ENCODE results near the gene CBFA2T3. TPM values are rescaled to one million over a fixed set of nuclear protein-coding genes. Genes with fewer than 3 reads are reported as not detected.

The CBFA2T3 gene
- total RNA-seq, 1 donor from 2014 or later: not detected

DNA sequence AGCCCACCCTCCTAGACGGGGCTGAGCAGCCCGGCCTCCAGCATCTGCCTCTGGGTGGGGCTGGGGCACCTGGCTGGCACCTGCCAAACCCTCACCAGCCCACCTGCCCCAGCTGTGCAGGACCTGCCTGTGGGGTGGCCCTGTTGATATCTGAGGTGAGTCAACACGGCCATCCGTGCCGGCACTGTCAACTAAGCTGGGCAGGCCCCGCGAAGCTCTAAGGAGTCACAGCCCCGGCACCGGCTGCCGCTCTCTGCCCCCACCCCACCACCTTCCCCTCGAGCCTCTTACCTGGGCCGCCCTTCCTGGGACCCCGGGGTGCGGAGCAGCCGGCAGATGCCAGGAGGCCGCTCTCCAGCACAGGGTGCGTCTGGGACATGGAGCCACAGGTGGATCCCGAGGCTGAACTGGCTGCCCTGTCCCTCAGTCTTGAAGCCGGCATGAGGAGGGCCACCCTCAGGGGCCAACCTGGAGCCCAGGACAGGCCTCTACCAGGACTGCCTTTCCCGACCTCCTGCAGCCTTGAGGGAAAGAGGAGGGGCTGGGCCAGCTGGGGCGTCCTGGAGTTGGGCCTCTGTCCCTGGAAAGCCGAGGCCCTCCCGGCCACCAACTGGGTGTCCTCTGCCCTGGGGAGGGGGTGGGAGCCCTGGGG is 515 bp downstream of the CBFA2T3 start:
- no peak overlapping the region for H3K4me3 Mint-ChIP-seq (ENCODE audit: unreplicated experiment)
- TF ChIP-seq, protein P1, sequence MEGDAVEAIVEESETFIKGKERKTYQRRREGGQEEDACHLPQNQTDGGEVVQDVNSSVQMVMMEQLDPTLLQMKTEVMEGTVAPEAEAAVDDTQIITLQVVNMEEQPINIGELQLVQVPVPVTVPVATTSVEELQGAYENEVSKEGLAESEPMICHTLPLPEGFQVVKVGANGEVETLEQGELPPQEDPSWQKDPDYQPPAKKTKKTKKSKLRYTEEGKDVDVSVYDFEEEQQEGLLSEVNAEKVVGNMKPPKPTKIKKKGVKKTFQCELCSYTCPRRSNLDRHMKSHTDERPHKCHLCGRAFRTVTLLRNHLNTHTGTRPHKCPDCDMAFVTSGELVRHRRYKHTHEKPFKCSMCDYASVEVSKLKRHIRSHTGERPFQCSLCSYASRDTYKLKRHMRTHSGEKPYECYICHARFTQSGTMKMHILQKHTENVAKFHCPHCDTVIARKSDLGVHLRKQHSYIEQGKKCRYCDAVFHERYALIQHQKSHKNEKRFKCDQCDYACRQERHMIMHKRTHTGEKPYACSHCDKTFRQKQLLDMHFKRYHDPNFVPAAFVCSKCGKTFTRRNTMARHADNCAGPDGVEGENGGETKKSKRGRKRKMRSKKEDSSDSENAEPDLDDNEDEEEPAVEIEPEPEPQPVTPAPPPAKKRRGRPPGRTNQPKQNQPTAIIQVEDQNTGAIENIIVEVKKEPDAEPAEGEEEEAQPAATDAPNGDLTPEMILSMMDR (IDR thresholded peaks at IDR 0.05): no peak
- H3K27ac Mint-ChIP-seq (ENCODE audit: unreplicated experiment): no peak overlapping the region
- H3K27me3 Mint-ChIP-seq (ENCODE audit: low read depth): peaks cover 26% of the 10 kb centered on the region
- DNase-seq (ENCODE audit: low spot score): no peak
- H3K4me1 Mint-ChIP-seq (ENCODE audit: low read depth): no peaks in the 10 kb centered on the region
- H3K9me3 Mint-ChIP-seq (ENCODE audit: low read depth): no peaks in the 10 kb centered on the region
- H3K36me3 Mint-ChIP-seq (ENCODE audit: low read depth): no peaks in the 10 kb centered on the region

DNA sequence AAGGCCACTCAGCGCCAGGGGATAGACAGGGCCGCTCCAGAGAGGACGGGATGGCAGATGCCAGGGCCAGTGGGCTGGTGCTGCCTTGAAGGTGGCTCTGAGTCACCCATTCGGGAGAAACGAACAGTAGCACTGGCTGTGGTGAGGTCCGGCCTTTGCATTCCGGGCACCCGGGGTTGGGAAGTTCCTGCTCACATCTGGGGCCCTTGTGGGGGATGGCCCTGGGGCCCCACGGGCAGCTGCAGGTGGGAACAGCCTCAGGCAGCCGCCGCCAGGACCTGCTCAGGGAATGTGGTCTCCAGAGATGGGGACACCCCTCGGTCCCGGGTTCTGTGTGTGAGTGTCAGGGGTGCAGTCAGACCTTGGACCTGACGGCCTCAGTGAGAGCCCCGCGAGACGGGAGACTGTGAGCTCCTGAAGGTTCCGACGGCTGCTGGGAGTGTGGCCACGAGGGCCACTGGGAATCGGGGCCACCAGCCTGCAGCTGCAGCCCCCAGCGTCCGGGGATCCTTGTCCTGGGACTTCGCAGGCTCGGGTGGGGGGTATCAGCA is 1.4 kb downstream of the CBFA2T3 start:
- no peaks in the 10 kb centered on the region for H3K9me3 Mint-ChIP-seq (ENCODE audit: low read depth)
- H3K4me1 Mint-ChIP-seq (ENCODE audit: low read depth): no peaks in the 10 kb centered on the region
- TF ChIP-seq, protein P1 (IDR thresholded peaks at IDR 0.05): no peak
- H3K27me3 Mint-ChIP-seq (ENCODE audit: low read depth): peaks cover 27% of the 10 kb centered on the region
- no peak for DNase-seq (ENCODE audit: low spot score)
- H3K4me3 Mint-ChIP-seq (ENCODE audit: unreplicated experiment): no peak overlapping the region
- no peaks in the 10 kb centered on the region for H3K36me3 Mint-ChIP-seq (ENCODE audit: low read depth)
- H3K27ac Mint-ChIP-seq (ENCODE audit: unreplicated experiment): no peak overlapping the region

DNA sequence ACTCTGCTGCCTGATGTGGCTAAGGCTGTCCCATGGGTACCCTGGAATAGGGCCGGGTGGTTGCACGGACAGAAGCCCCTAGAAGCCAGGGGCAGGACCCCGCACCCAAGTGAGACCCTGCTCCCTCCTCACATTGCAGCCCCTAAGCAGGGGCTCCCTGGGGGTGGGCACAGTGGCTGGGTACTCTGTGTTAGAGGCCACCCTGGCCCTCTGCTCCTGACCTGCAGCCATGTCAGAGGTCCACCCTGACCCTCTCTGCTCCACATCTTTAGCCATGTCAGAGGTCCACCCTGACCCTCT is 2.1 kb downstream of the CBFA2T3 start:
- no peaks in the 10 kb centered on the region for H3K4me1 Mint-ChIP-seq (ENCODE audit: low read depth)
- no peaks in the 10 kb centered on the region for H3K36me3 Mint-ChIP-seq (ENCODE audit: low read depth)
- no peaks in the 10 kb centered on the region for H3K9me3 Mint-ChIP-seq (ENCODE audit: low read depth)
- TF ChIP-seq, protein P1 (IDR thresholded peaks at IDR 0.05): no peak
- H3K4me3 Mint-ChIP-seq (ENCODE audit: unreplicated experiment): no peak overlapping the region
- DNase-seq (ENCODE audit: low spot score): no peak
- no peak overlapping the region for H3K27ac Mint-ChIP-seq (ENCODE audit: unreplicated experiment)
- peaks cover 32% of the 10 kb centered on the region for H3K27me3 Mint-ChIP-seq (ENCODE audit: low read depth)

DNA sequence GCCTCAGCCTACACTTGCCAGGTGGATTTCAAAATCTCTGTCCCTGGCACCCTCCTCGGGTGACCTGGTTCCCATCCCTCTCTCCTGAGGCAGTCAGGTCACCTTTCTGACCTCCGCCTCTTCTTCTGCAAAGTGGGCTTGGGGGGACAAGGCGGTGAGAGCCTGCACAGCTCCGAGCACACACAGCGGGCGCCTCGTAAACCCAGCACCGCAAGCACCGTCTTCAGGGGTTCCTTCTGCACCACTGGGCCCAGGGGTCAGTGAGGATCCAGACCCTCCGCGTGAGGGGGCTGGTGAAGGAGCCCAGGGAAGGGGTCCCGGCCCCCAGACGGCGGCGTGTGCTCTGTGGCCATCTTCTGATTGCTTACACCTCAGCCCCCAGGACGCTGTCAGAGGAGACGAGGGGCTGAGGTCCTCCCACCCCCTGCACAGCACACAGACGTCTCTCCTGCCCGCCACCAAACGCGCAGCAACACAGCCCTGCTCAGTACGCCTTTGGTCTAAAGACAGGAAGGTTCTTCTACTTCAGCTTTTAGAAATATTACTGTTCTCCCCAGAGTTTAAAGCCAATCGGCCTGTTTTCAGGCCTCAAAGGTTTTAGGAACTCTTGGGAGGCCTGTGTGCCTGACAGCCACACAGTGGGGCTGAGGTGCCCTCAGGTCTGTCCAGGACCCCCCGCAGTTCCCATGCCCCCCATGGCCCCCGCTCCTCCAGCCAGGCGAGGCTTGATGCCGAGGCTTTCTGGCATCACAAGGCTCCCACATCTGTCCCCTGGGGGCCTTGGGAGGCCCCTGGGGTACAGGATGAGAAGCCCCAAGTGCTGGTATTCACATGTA is 2.7 kb downstream of the CBFA2T3 start:
- no peak overlapping the region for H3K27ac Mint-ChIP-seq (ENCODE audit: unreplicated experiment)
- no peak overlapping the region for H3K4me3 Mint-ChIP-seq (ENCODE audit: unreplicated experiment)
- H3K36me3 Mint-ChIP-seq (ENCODE audit: low read depth): no peaks in the 10 kb centered on the region
- H3K27me3 Mint-ChIP-seq (ENCODE audit: low read depth): peaks cover 34% of the 10 kb centered on the region
- DNase-seq (ENCODE audit: low spot score): no peak
- H3K9me3 Mint-ChIP-seq (ENCODE audit: low read depth): no peaks in the 10 kb centered on the region
- H3K4me1 Mint-ChIP-seq (ENCODE audit: low read depth): no peaks in the 10 kb centered on the region
- TF ChIP-seq, protein P1 (IDR thresholded peaks at IDR 0.05): no peak

DNA sequence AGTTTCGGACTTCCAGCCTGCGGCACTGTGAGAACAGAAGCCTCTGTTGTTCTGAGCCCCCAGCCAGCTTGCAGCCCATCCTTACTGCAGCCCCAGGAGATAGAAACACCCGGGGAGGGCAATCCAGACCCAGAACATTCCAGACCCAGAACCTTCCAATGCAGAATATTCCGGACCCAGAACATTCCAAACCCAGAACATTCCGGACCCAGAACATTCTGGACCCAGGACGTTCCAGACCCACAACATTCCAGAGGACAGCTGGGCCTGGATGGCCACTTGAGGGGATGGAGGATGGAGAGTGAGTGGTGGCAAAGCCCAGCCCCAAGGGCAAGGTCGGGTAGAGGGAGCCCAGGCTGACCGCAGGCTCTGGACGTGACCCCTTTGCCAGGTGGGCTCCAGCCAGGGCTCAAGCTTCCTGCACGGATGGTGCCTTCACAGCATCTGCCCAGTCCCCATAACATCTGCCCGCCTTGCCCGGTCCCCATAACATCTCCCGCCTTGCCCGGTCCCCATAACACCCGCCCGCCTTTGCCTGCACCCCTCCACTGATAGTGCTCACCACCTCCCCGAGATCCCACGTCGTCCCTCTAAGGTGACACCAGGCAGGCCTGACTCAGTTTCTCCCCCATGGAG is 3.5 kb downstream of the CBFA2T3 start:
- Mint-ChIP-seq H3K9me3 (ENCODE audit: low read depth) (no peaks in the 10 kb centered on the region), H3K27ac (ENCODE audit: unreplicated experiment) (no peak overlapping the region)

More for the DNA sequence above, 3.5 kb downstream of the CBFA2T3 start:
- no peak for DNase-seq (ENCODE audit: low spot score)
- TF ChIP-seq, protein P1 (IDR thresholded peaks at IDR 0.05): no peak
- H3K36me3 Mint-ChIP-seq (ENCODE audit: low read depth): no peaks in the 10 kb centered on the region
- peaks cover 35% of the 10 kb centered on the region for H3K27me3 Mint-ChIP-seq (ENCODE audit: low read depth)
- H3K4me3 Mint-ChIP-seq (ENCODE audit: unreplicated experiment): no peak overlapping the region
- no peaks in the 10 kb centered on the region for H3K4me1 Mint-ChIP-seq (ENCODE audit: low read depth)

Measured in chondrocyte (in vitro differentiated cells).